ENCODE results near the gene AUP1. TPM values are rescaled to one million over a fixed set of nuclear protein-coding genes. Genes with fewer than 3 reads are reported as not detected.
A peak's percentile ranks its signal among the peaks of the same experiment; 100 is the strongest.

Gene AUP1
- total and polyA plus RNA-seq, 12 donors = 88.5 to 527 (median 113) TPM

DNA sequence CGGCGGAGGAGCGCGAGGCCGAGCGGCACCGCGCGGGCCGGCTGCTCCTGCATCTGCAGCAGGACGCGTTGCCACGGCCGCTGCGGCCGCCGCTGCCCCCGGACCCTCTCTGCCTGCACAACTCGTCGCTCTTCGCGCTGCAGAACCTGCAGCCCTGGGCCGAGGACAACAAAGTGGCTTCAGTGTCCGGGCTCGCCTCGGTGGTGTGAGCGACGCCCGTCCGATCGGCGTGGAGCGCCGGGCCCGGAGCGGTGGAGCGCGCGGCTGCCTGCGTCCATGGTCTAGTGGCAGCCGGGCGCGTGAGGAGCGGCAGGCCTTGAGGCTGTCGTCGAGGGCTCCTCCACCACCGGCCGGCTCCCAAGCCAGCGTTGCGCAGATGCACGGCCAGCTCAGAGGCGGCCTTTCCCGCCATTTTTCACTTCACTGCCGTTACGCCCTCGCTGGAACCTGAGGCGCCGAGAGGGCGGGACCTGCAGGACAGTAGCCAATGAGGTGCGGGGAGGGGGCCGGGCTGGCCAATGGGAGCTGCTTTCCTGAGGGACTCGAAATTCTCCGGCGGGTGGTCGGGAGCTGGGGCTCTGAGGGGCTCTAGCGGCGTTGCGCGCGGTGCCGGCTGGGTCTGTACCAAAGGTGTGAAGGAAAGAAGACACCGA is 13.4 kb downstream of the AUP1 start:
- Histone ChIP-seq H3K4me1 (replicated peaks in 1 of 2) (peaks cover 0 to 18% of the 10 kb centered on the region in 2 donors), H3K4me3 (peak overlapping the region in 1 of 4 donors; percentile 39), H3K27ac (no peak overlapping the region), H3K27me3 (peaks cover 92% of the 10 kb centered on the region), H3K36me3 (replicated peaks in 1 of 2) (no peaks in the 10 kb centered on the region), H3K9me3 (replicated peaks in 1 of 3) (no peaks in the 10 kb centered on the region)
- 1 to 7% (median 4%) methylated on average over 22 to 72 of the region's 72 CpGs for WGBS, 4 donors
- DNase-seq = peak; percentile 52 to 88 (median 60)
- intact Hi-C loops (cut with DNase I) = no loop called here
- no peak for TF ChIP-seq POLR2A (IDR thresholded peaks at IDR 0.05)
- TF ChIP-seq, protein P1, sequence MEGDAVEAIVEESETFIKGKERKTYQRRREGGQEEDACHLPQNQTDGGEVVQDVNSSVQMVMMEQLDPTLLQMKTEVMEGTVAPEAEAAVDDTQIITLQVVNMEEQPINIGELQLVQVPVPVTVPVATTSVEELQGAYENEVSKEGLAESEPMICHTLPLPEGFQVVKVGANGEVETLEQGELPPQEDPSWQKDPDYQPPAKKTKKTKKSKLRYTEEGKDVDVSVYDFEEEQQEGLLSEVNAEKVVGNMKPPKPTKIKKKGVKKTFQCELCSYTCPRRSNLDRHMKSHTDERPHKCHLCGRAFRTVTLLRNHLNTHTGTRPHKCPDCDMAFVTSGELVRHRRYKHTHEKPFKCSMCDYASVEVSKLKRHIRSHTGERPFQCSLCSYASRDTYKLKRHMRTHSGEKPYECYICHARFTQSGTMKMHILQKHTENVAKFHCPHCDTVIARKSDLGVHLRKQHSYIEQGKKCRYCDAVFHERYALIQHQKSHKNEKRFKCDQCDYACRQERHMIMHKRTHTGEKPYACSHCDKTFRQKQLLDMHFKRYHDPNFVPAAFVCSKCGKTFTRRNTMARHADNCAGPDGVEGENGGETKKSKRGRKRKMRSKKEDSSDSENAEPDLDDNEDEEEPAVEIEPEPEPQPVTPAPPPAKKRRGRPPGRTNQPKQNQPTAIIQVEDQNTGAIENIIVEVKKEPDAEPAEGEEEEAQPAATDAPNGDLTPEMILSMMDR (IDR thresholded peaks at IDR 0.05) = peak in 1 of 6 experiments; percentile 1

DNA sequence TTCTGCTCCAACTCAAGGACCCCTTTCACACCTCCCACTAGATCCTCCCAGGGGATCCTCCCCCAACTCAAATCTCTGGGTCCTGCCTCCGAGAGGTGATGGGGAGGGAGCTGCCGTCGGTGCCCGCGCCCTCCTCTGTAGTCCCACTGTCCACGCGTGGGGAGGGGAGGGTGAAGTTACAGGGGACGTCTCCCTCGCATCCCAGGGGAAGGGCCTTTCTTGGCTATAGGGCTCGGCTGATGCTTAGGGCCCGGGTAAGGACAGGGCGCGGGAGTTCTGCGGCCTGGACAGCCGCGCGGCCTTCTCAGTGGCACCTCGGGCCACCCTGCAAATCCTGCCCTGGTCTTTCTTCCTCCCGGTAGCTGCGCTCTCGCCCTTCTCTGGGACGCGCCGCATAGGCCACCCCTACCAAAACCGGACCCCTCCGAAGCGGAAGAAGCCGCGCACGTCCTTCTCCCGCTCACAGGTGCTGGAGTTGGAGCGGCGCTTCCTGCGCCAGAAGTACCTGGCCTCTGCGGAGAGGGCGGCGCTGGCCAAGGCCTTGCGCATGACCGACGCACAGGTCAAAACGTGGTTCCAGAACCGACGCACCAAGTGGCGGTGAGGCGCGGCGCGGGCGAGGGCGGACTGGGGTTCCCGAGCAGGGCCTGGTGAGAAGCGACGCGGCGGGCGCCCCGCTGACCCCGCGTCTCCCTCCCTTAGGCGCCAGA is 14.1 kb downstream of the AUP1 start:
- DNase-seq = no peak
- no peaks in the 10 kb centered on the region for H3K36me3 ChIP-seq (replicated peaks in 1 of 2)
- H3K4me1 ChIP-seq (replicated peaks in 1 of 2) = peaks cover 0 to 18% of the 10 kb centered on the region in 2 donors
- TF ChIP-seq POLR2A (IDR thresholded peaks at IDR 0.05) = no peak
- TF ChIP-seq, protein P1 (IDR thresholded peaks at IDR 0.05) = no peak
- H3K9me3 ChIP-seq (replicated peaks in 1 of 3) = no peaks in the 10 kb centered on the region
- peak overlapping the region in 1 of 5 donors; percentile 52 for H3K27ac ChIP-seq
- WGBS, 4 donors = 10 to 18% (median 11%) methylated on average over 9 to 60 of the region's 60 CpGs
- H3K27me3 ChIP-seq = peaks cover 96% of the 10 kb centered on the region
- H3K4me3 ChIP-seq = peak overlapping the region in 1 of 4 donors; percentile 39
- intact Hi-C loops (cut with DNase I) = no loop called here

DNA sequence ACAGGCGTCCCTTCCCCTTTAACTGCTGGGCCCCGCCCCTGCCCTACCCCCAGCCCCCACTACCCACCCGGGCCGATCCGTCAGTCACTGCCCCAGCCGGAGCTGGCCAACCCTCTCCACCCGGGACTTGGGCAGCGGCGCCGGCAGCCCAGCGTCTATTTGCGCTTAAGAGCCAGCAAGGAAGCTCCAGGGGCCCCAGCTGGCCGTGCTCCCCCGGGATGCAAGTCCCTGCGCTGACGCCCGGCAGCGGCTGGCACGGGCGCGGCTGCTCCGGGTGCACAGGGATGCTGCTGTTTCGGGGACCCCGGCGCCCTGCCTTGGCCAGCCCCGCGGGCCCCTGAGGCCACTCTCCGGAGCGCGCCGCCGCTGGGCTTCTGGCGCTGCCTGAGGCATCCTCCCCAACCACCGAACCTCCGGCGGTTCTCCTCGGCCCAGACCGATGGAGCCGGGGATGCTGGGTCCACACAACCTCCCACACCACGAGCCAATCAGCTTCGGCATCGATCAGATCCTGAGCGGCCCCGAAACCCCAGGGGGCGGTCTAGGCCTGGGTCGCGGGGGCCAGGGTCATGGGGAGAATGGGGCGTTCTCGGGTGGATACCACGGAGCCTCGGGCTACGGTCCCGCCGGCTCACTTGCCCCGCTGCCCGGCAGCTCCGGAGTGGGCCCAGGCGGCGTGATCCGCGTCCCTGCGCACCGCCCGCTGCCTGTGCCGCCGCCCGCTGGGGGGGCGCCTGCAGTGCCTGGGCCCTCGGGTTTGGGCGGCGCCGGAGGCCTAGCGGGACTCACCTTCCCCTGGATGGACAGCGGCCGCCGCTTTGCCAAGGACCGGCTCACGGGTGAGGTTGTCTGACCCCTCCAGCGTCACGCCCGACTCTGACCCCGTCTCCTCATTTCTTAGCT is 14.9 kb downstream of the AUP1 start, which contains the start of gene TLX2:
Gene TLX2 (plus strand): TSS at position 83 of the 903 bp plus-strand sequence. CDS start 357 bp downstream, at position 440.
- Histone ChIP-seq H3K27ac (peak within 1 kb of the TSS in 1 of 5 donors; percentile 52), H3K4me1 (replicated peaks in 1 of 2) (peaks cover 0 to 18% of the 10 kb centered on the region in 2 donors), H3K36me3 (replicated peaks in 1 of 2) (no peaks in the 10 kb centered on the region), H3K9me3 (replicated peaks in 1 of 3) (no peaks in the 10 kb centered on the region), H3K27me3 (peaks cover 88% of the 10 kb centered on the region), H3K4me3 (peak within 1 kb of the TSS in 1 of 4 donors; percentile 12)
- WGBS, 4 donors = 4 to 8% (median 5%) methylated on average over 13 to 82 of the region's 82 CpGs
- peak in 1 of 7 donors; percentile 67 for DNase-seq
- intact Hi-C loops (cut with DNase I) = no loop called here
- TF ChIP-seq, protein P1 (IDR thresholded peaks at IDR 0.05) = no peak
- no peak for TF ChIP-seq POLR2A (IDR thresholded peaks at IDR 0.05)
